Activated T-cell treated with anti-CD3 and anti-CD28 coated beads for 24 hours (primary cell): ENCODE data around the gene MIR17HG.
"Not testable (repeated sequence)": the region's sequence is repeated elsewhere in the genome, so short reads cannot be mapped to it uniquely, and the experiment has no call there.

Experiments
- DNase-seq: peaks from one replicate; pipeline ENCODE4 v3.0.0-alpha.2; 2020; ENCODE audit warnings: low read depth

MIR17HG gene

GRCh38 chr13:91347202-91347995 lies at the start of gene MIR17HG:
Gene MIR17HG, plus strand, starts transcription at chr13:91347687.
- DNase-seq, result peak; percentile 89

GRCh38 chr13:91298060-91298459 lies 49.4 kb upstream of the MIR17HG start:
- no peak for DNase-seq

GRCh38 chr13:91302111-91302510 lies 45.4 kb upstream of the MIR17HG start:
- no peak for DNase-seq

GRCh38 chr13:91303031-91303430 lies 44.5 kb upstream of the MIR17HG start:
- DNase-seq, result no peak

- no peak for DNase-seq
These were observed 42.7 kb upstream of the MIR17HG start for GRCh38 chr13:91304741-91305140.

- no peak for DNase-seq
These were observed 41.8 kb upstream of the MIR17HG start for GRCh38 chr13:91305652-91306051.

GRCh38 chr13:91307887-91308286 lies 39.6 kb upstream of the MIR17HG start:
- no peak for DNase-seq

GRCh38 chr13:91308299-91308698 lies 39.2 kb upstream of the MIR17HG start:
- no peak for DNase-seq

- no peak for DNase-seq
These were observed 36.0 kb upstream of the MIR17HG start for GRCh38 chr13:91311491-91311890.

GRCh38 chr13:91312324-91312723 lies 35.2 kb upstream of the MIR17HG start:
- no peak for DNase-seq

- peak; percentile 15 for DNase-seq
These were observed 34.4 kb upstream of the MIR17HG start for GRCh38 chr13:91313103-91313502.

- no peak for DNase-seq
These were observed 33.9 kb upstream of the MIR17HG start for GRCh38 chr13:91313581-91313980.

- DNase-seq, result no peak
These were observed 32.6 kb upstream of the MIR17HG start for GRCh38 chr13:91314888-91315287.

GRCh38 chr13:91318886-91319285 lies 28.6 kb upstream of the MIR17HG start:
- no peak for DNase-seq

GRCh38 chr13:91319996-91320395 lies 27.5 kb upstream of the MIR17HG start:
- no peak for DNase-seq

GRCh38 chr13:91320990-91321389 lies 26.5 kb upstream of the MIR17HG start:
- DNase-seq, result not testable (repeated sequence)

GRCh38 chr13:91323349-91323748 lies 24.1 kb upstream of the MIR17HG start:
- no peak for DNase-seq

- no peak for DNase-seq
These were observed 21.3 kb upstream of the MIR17HG start for GRCh38 chr13:91326146-91326545.

GRCh38 chr13:91328726-91329125 lies 18.8 kb upstream of the MIR17HG start:
- no peak for DNase-seq

GRCh38 chr13:91329733-91330132 lies 17.8 kb upstream of the MIR17HG start:
- DNase-seq, result no peak

GRCh38 chr13:91331047-91331915 lies 16.2 kb upstream of the MIR17HG start:
- no peak for DNase-seq

GRCh38 chr13:91346062-91346461 lies 1.4 kb upstream of the MIR17HG start:
- no peak for DNase-seq

GRCh38 chr13:91346850-91347201 lies 661 bp upstream of the MIR17HG start:
- DNase-seq, result peak; percentile 42
